Measurements from ENCODE around the gene VAT1. TPM values are rescaled to one million over a fixed set of nuclear protein-coding genes. Genes with fewer than 3 reads are reported as not detected.

VAT1 gene
- total and polyA plus RNA-seq, 2 of the 13 experiments (the other 11 are each of a cell fraction or from before 2014, with no cell fraction given) = 143 to 205 TPM

GRCh38 chr17:43010667-43011308 is 11.4 kb downstream of the VAT1 start (continued):
- no peak for TF ChIP-seq RARG (CRISPR knock-in tag; IDR thresholded peaks at IDR 0.05; ENCODE audit: low read depth)
- TF ChIP-seq, protein P1, sequence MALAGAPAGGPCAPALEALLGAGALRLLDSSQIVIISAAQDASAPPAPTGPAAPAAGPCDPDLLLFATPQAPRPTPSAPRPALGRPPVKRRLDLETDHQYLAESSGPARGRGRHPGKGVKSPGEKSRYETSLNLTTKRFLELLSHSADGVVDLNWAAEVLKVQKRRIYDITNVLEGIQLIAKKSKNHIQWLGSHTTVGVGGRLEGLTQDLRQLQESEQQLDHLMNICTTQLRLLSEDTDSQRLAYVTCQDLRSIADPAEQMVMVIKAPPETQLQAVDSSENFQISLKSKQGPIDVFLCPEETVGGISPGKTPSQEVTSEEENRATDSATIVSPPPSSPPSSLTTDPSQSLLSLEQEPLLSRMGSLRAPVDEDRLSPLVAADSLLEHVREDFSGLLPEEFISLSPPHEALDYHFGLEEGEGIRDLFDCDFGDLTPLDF (CRISPR knock-in tag; IDR thresholded peaks at IDR 0.05) = no peak
- TF ChIP-seq, protein P2, sequence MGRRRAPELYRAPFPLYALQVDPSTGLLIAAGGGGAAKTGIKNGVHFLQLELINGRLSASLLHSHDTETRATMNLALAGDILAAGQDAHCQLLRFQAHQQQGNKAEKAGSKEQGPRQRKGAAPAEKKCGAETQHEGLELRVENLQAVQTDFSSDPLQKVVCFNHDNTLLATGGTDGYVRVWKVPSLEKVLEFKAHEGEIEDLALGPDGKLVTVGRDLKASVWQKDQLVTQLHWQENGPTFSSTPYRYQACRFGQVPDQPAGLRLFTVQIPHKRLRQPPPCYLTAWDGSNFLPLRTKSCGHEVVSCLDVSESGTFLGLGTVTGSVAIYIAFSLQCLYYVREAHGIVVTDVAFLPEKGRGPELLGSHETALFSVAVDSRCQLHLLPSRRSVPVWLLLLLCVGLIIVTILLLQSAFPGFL (CRISPR knock-in tag; IDR thresholded peaks at IDR 0.05) = no peak
- TF ChIP-seq ZNF367 (CRISPR knock-in tag; IDR thresholded peaks at IDR 0.05; ENCODE audit: borderline replicate concordance) = no peak
- TF ChIP-seq ZNF75D (CRISPR knock-in tag; IDR thresholded peaks at IDR 0.05; ENCODE audit: borderline replicate concordance) = no peak
- TF ChIP-seq MYNN (CRISPR knock-in tag; IDR thresholded peaks at IDR 0.05; ENCODE audit: low read depth) = no peak
- no peak for TF ChIP-seq ZNF30 (CRISPR knock-in tag; IDR thresholded peaks at IDR 0.05)
- no peak for TF ChIP-seq ZBTB42 (CRISPR knock-in tag; IDR thresholded peaks at IDR 0.05)
- TF ChIP-seq TAF1 (CRISPR knock-in tag; IDR thresholded peaks at IDR 0.05) = no peak
- TF ChIP-seq KDM2A (CRISPR knock-in tag; IDR thresholded peaks at IDR 0.05; ENCODE audit: borderline replicate concordance, low read depth) = no peak
- no peak for TF ChIP-seq HIVEP1 (CRISPR knock-in tag; IDR thresholded peaks at IDR 0.05)
- TF ChIP-seq ZFAT (CRISPR knock-in tag; conservative IDR thresholded peaks at IDR 0.05) = no peak
- no peak for TF ChIP-seq FOXC1 (CRISPR knock-in tag; IDR thresholded peaks at IDR 0.05; ENCODE audit: borderline replicate concordance)
- TF ChIP-seq, protein P3, sequence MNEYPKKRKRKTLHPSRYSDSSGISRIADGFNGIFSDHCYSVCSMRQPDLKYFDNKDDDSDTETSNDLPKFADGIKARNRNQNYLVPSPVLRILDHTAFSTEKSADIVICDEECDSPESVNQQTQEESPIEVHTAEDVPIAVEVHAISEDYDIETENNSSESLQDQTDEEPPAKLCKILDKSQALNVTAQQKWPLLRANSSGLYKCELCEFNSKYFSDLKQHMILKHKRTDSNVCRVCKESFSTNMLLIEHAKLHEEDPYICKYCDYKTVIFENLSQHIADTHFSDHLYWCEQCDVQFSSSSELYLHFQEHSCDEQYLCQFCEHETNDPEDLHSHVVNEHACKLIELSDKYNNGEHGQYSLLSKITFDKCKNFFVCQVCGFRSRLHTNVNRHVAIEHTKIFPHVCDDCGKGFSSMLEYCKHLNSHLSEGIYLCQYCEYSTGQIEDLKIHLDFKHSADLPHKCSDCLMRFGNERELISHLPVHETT (CRISPR knock-in tag; conservative IDR thresholded peaks at IDR 0.05) = no peak
- TF ChIP-seq DR1 (CRISPR knock-in tag; IDR thresholded peaks at IDR 0.05) = peak; percentile 31; the same call in 1 of the 2 replicates
- no peak for TF ChIP-seq ZNF598 (CRISPR knock-in tag; IDR thresholded peaks at IDR 0.05; ENCODE audit: borderline replicate concordance)
- TF ChIP-seq, protein P4, sequence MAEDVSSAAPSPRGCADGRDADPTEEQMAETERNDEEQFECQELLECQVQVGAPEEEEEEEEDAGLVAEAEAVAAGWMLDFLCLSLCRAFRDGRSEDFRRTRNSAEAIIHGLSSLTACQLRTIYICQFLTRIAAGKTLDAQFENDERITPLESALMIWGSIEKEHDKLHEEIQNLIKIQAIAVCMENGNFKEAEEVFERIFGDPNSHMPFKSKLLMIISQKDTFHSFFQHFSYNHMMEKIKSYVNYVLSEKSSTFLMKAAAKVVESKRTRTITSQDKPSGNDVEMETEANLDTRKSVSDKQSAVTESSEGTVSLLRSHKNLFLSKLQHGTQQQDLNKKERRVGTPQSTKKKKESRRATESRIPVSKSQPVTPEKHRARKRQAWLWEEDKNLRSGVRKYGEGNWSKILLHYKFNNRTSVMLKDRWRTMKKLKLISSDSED (CRISPR knock-in tag; IDR thresholded peaks at IDR 0.05) = no peak
- TF ChIP-seq ZNF784 (CRISPR knock-in tag; IDR thresholded peaks at IDR 0.05; ENCODE audit: borderline replicate concordance) = no peak
- TF ChIP-seq SPEN (CRISPR knock-in tag; IDR thresholded peaks at IDR 0.05; ENCODE audit: low read depth) = peak; percentile 31; the same call in 1 of the 2 replicates
- TF ChIP-seq PPARG (CRISPR knock-in tag; conservative IDR thresholded peaks at IDR 0.05) = peak; percentile 95
- TF ChIP-seq NCOA1 (CRISPR knock-in tag; IDR thresholded peaks at IDR 0.05) = no peak
- no peak for TF ChIP-seq ZNF720 (CRISPR knock-in tag; IDR thresholded peaks at IDR 0.05)
- TF ChIP-seq ZFP91 (CRISPR knock-in tag; IDR thresholded peaks at IDR 0.05; ENCODE audit: borderline replicate concordance) = no peak
- TF ChIP-seq JDP2 (CRISPR knock-in tag; IDR thresholded peaks at IDR 0.05; ENCODE audit: borderline replicate concordance) = no peak; the same call in 1 of the 2 replicates
